GM12892 (cell line): ENCODE data around the gene GRIP2.

Experiments
- DNase-seq: peaks from one replicate; pipeline ENCODE4 v3.0.0; 2011; ENCODE audit not compliant: insufficient read length
- FAIRE-seq: peaks from 2 replicates; lab custom pipeline; 2011; peaks lifted over from hg19 to GRCh38; lab: Jason Lieb, UNC
- POLR2A ChIP-seq: IDR thresholded peaks from 2 replicates; pipeline ENCODE4 v1.6.1; 2011; ENCODE audit warnings: low read depth, low read length, control low read depth
- POLR2AphosphoS5 ChIP-seq: IDR thresholded peaks from 2 replicates; pipeline ENCODE4 v1.6.1; 2011; ENCODE audit warnings: low read depth, low read length, control low read depth
- TAF1 ChIP-seq: IDR thresholded peaks from 2 replicates; pipeline ENCODE4 v1.6.1; 2011; ENCODE audit warnings: low read depth, mild to moderate bottlenecking, control low read depth, low read length, borderline replicate concordance

The GRIP2 gene

DNA sequence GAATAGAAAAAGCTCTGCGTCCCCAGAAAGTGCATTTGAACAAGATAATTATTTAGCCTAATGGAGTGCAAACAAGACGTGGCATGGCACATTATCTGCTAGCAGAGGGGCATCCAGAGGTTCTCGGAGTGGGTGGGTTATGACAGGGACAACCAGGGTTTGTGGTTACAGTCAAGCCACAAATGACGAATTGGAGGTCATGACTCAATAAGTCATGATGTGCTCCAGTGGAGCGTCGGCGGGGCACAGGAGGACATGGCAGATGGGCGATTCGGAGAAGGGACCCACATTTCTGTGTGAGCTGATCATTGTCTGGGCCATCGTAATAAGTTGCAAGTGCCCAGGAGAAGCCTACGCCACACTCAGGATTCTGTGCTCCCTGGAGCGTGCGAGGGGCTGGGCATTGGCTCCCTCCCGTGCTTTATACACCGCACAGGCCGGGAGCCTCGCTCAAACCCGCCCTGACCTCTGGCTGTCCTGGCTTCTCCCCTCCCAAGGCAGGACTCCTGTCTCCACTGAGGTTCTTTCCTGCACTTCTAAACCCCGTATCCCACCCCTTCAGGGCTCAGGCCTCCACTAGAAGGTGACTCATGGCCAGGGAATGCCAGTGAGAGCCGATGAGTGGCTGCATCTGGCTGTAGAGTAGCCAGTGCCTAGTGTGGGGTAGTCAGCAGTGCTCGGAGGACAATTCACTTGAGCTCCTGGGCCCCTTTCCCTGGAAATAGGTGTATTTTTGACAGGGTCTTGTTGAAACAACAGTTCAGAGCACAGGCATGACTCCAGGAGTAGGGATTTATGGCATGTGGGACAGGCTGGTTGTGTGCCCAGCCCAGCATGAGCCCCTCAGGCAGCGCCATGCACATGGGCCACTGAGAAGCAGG lies 67.4 kb downstream of the GRIP2 start:
- no peak for TF ChIP-seq TAF1
- no peak for TF ChIP-seq POLR2AphosphoS5
- TF ChIP-seq POLR2A: no peak
- no peak for FAIRE-seq
- DNase-seq: no peak

- DNase-seq (no peak), FAIRE-seq (no peak)
- TF ChIP-seq POLR2AphosphoS5 (no peak), TAF1 (no peak), POLR2A (no peak)
Observed at GRCh38 chr3:14471690-14472089, 68.5 kb downstream of the GRIP2 start.

- TF ChIP-seq TAF1: no peak
- TF ChIP-seq POLR2AphosphoS5: no peak
- TF ChIP-seq POLR2A: no peak
- FAIRE-seq (no peak), DNase-seq (no peak)
Observed at GRCh38 chr3:14471016-14471415, 69.1 kb downstream of the GRIP2 start.

GRCh38 chr3:14470461-14470860 lies 69.7 kb downstream of the GRIP2 start:
- TF ChIP-seq POLR2AphosphoS5: no peak
- TF ChIP-seq POLR2A: no peak
- TF ChIP-seq TAF1: no peak
- DNase-seq: no peak
- no peak for FAIRE-seq

GRCh38 chr3:14468621-14468981 lies 71.5 kb downstream of the GRIP2 start:
- no peak for TF ChIP-seq POLR2AphosphoS5
- no peak for DNase-seq
- no peak for FAIRE-seq

GRCh38 chr3:14467814-14468620 lies 72.1 kb downstream of the GRIP2 start:
- peak; percentile 90 for FAIRE-seq
- no peak for TF ChIP-seq TAF1
- no peak for TF ChIP-seq POLR2AphosphoS5
- TF ChIP-seq POLR2A: no peak
- peak; percentile 78 for DNase-seq

- no peak for DNase-seq
- no peak for FAIRE-seq
- TF ChIP-seq POLR2AphosphoS5 (no peak), POLR2A (no peak), TAF1 (no peak)
Observed at GRCh38 chr3:14466179-14466903, 73.8 kb downstream of the GRIP2 start.

- TF ChIP-seq POLR2AphosphoS5 (no peak), POLR2A (no peak), TAF1 (no peak)
- no peak for FAIRE-seq
- DNase-seq: no peak
Observed at GRCh38 chr3:14465425-14465824, 74.7 kb downstream of the GRIP2 start.

DNA sequence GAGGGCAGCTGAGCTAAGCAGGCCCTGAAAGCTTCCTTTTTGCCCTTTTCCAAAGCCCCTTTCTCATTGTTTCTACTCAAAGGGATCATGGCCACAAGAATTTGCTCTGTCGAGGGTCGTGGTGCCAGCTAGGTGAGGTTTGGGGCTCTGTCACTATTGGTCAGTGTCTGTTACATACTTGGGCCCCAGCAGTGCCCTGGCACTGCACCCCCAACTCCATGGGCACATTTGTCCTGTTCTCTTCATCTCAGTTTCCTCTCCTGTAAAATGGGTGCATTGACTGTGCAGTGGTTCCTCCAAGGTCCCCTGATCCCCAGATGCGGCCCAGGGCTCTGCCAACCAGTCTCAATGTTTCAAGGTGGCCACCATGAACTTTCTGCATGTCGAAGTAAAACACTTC lies 75.6 kb downstream of the GRIP2 start:
- no peak for FAIRE-seq
- TF ChIP-seq POLR2A: no peak
- TF ChIP-seq POLR2AphosphoS5: no peak
- DNase-seq: no peak

- TF ChIP-seq TAF1 (no peak), POLR2AphosphoS5 (no peak), POLR2A (no peak)
- no peak for DNase-seq
- FAIRE-seq: no peak
Observed at GRCh38 chr3:14464141-14464465, 76.0 kb downstream of the GRIP2 start.

- DNase-seq: no peak
- no peak for FAIRE-seq
- TF ChIP-seq TAF1 (no peak), POLR2AphosphoS5 (no peak), POLR2A (no peak)
Observed at GRCh38 chr3:14463330-14464140, 76.6 kb downstream of the GRIP2 start.
